Ovary (tissue), 9 donors: ENCODE measurements around the gene FAM184A. TPM values are rescaled to one million over a fixed set of nuclear protein-coding genes. Genes with fewer than 3 reads are reported as not detected.

Experiments used
- DNase-seq, 5 donors: peaks; one replicate each; pipeline ENCODE4 v3.0.0-alpha.2; 2019 to 2020
- H3K27ac ChIP-seq, 2 donors: fragments of 200-600 bp; one replicate each; pipeline versions ENCODE4 v1.5.1 to v1.8.0; 2019 to 2022
- H3K27me3 ChIP-seq: fragments of 200-600 bp; one replicate; pipeline ENCODE4 v1.8.0; 2022
- H3K36me3 ChIP-seq: fragments of 200-600 bp; sonication (generic); one replicate; pipeline ENCODE4 v1.5.1; 2019
- H3K4me1 ChIP-seq: one replicate; pipeline ENCODE4 v1.8.1; 2013; ENCODE audit warnings: mild to moderate bottlenecking, moderate library complexity; ENCODE audit not compliant: insufficient read depth
- H3K4me3 ChIP-seq: fragments of 200-600 bp; sonication (generic); one replicate; pipeline ENCODE4 v1.5.1; 2017
- H3K9me3 ChIP-seq, 2 donors: fragments of 200-600 bp in 1 of 2; sonication (generic) in 1 of 2; one replicate each; pipeline versions ENCODE4 v1.5.1 to v1.8.1; 2013 to 2019; ENCODE audit warnings: mild to moderate bottlenecking in 1 of 2, moderate library complexity in 1 of 2
- EP300 ChIP-seq: sonication (generic); formaldehyde crosslinking; IDR thresholded peaks from one replicate; pipeline ENCODE4 v1.6.1; 2017; ENCODE audit warnings: antibody characterized with exemption
- POLR2A ChIP-seq: fragments of 450-650 bp; IDR thresholded peaks from one replicate; pipeline ENCODE4 v1.6.1; 2017; ENCODE audit warnings: antibody characterized with exemption, mild to moderate bottlenecking, moderate library complexity
- WGBS, 3 donors: extraction: QIAGEN DNeasy Blood & Tissue Kit in 1 of 3; methylation state at CpG; one replicate each; pipeline versions ENCODE4 v1.1.5 to v1.1.7; 2013 to 2017; 5-methylcytosine and 5-hydroxymethylcytosine counted together
- intact Hi-C, 4 donors: fragments of 100-400 bp; cut with DNase I; formaldehyde crosslinking; loops; one replicate each; pipeline versions ENCODE4 v1.11.0 to v1.15.1; 2022 to 2023
- polyA plus RNA-seq, 2 donors: library from polyadenylated mRNA; stranded (reverse); fragments of 200-250 nt in 1 of 2; fragments of 350-450 nt in 1 of 2; fragmentation: Illumina TruSeq in 1 of 2; extraction: RNeasy Lipid Tissue Mini Kit (QIAGEN cat#74804) in 1 of 2; gene quantifications; one replicate each; pipeline ENCODE4 v1.2.3, GENCODE V29; 2013 to 2014
- total RNA-seq, 7 donors: library from RNA; depleted of rRNA in 2 of 7; stranded (reverse); fragments of >200 nt in 2 of 7; fragmentation: NEBNext Ultra II Directional in 3 of 7; extraction: Animal tissue kit (Norgen Biotek cat#: 25700) in 3 of 7; gene quantifications; one replicate each; pipeline versions ENCODE4 v1.1.0 to v1.2.4, GENCODE V29; 2016 to 2023
- TF ChIP-seq, protein P1 (sequence below), 3 donors: fragments of 450-650 bp in 2 of 3; fragments of 200-600 bp in 1 of 3; IDR thresholded peaks; one replicate each; pipeline versions ENCODE4 v1.5.1 to v1.8.0; 2016 to 2022; ENCODE audit warnings: antibody characterized with exemption in 3 of 3, mild to moderate bottlenecking in 1 of 3
- donor health status: DM: no; HTN: no; CAD: no; lungs with moderate emphysema.
- donor health status: DM: no; HTN: no; CAD: no.
- donor health status: Bipolar disorder and iron deficiency.
- donor health status: DM: yes; HTN: yes; CAD: no.
- donor health status: DM: no; HTN: no; CAD: no.
- donor health status: DM: yes; HTN: yes; CAD: no.

The FAM184A gene
- total and polyA plus RNA-seq, 9 donors = 2.8 to 10.8 (median 6.5) TPM

DNA sequence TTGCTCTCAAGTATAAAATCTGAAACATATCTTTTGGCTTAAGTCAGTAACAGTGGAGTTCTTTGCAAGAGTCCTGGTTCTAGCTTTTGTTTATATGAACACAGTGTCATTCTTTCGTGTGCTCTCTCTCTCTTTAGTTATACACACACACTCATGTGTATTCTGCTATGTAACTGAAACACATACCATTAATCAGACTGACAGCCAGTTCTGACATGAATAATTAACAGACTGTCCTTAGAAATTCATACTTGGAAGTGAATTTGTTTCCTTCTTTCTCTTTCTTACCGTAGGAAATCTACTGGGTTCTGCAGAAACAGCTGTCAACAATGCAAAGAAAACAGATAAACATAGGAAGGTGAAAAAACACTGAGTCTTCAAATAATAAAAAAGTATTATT is 146.0 kb downstream of the FAM184A start:
- H3K27ac ChIP-seq = no peak overlapping the region
- intact Hi-C loops = no loop called here
- H3K27me3 ChIP-seq = no peaks in the 10 kb centered on the region
- TF ChIP-seq, protein P1, sequence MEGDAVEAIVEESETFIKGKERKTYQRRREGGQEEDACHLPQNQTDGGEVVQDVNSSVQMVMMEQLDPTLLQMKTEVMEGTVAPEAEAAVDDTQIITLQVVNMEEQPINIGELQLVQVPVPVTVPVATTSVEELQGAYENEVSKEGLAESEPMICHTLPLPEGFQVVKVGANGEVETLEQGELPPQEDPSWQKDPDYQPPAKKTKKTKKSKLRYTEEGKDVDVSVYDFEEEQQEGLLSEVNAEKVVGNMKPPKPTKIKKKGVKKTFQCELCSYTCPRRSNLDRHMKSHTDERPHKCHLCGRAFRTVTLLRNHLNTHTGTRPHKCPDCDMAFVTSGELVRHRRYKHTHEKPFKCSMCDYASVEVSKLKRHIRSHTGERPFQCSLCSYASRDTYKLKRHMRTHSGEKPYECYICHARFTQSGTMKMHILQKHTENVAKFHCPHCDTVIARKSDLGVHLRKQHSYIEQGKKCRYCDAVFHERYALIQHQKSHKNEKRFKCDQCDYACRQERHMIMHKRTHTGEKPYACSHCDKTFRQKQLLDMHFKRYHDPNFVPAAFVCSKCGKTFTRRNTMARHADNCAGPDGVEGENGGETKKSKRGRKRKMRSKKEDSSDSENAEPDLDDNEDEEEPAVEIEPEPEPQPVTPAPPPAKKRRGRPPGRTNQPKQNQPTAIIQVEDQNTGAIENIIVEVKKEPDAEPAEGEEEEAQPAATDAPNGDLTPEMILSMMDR (IDR thresholded peaks at IDR 0.05) = no peak
- TF ChIP-seq POLR2A (no peak), EP300 (no peak)
- no peak overlapping the region for H3K4me3 ChIP-seq
- 55 to 79% (median 64%) methylated on average over 2 of the region's 2 CpGs for WGBS, 3 donors
- H3K4me1 ChIP-seq = no peaks in the 10 kb centered on the region
- H3K36me3 ChIP-seq = no peaks in the 10 kb centered on the region
- no peaks in the 10 kb centered on the region for H3K9me3 ChIP-seq
- DNase-seq = no peak

DNA sequence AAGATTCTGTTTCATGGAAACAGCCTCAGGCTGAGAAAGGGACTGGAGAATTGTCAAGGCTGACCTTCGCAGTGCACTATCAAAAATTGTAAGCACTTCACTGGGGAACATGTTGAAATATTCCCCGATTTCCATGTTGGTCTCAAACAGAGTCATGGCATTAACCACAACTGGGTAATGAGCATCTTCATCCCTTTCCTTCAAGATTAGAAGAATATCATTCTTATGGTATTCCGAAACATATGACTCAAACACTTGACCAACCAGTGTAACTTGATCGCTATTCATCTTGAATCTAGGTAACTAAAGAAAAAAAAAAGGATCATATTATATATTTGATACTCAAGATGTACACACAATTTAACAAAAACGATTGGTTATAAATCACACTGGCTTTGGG is 147.0 kb downstream of the FAM184A start:
- intact Hi-C loops = no loop called here
- no peak for DNase-seq
- Histone ChIP-seq H3K27ac (no peak overlapping the region), H3K9me3 (no peaks in the 10 kb centered on the region), H3K4me3 (no peak overlapping the region), H3K4me1 (no peaks in the 10 kb centered on the region), H3K27me3 (no peaks in the 10 kb centered on the region), H3K36me3 (no peaks in the 10 kb centered on the region)
- 95 to 96% (median 95%) methylated on average over 5 of the region's 5 CpGs for WGBS, 3 donors
- TF ChIP-seq EP300 = no peak
- TF ChIP-seq, protein P1 (IDR thresholded peaks at IDR 0.05) = no peak
- TF ChIP-seq POLR2A = no peak

DNA sequence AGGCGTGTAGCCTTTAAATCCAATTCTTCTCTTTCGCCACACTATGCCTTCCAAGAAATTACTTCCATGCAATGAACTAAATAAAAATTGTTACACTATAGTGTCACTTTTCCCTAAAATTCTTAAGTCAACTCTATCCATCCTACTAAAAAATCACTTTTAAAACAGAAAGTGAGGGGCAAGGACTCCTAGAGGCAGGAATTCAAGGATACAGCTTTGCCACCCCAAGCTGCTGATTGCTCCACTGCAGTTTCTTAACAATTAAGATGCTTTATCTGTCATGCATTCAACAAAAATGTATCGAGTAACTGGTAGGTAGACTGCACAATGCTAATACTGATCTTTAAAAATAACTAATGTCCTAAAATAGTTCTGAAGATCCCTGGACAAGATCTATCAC is 147.8 kb downstream of the FAM184A start:
- H3K27ac ChIP-seq = no peak overlapping the region
- TF ChIP-seq EP300 (no peak), POLR2A (no peak)
- TF ChIP-seq, protein P1 (IDR thresholded peaks at IDR 0.05) = no peak
- no peak for DNase-seq
- H3K9me3 ChIP-seq = no peaks in the 10 kb centered on the region
- no peak overlapping the region for H3K4me3 ChIP-seq
- H3K36me3 ChIP-seq = no peaks in the 10 kb centered on the region
- 92 to 96% (median 96%) methylated on average over 3 of the region's 3 CpGs for WGBS, 3 donors
- H3K4me1 ChIP-seq = no peaks in the 10 kb centered on the region
- no peaks in the 10 kb centered on the region for H3K27me3 ChIP-seq
- intact Hi-C loops = no loop called here

DNA sequence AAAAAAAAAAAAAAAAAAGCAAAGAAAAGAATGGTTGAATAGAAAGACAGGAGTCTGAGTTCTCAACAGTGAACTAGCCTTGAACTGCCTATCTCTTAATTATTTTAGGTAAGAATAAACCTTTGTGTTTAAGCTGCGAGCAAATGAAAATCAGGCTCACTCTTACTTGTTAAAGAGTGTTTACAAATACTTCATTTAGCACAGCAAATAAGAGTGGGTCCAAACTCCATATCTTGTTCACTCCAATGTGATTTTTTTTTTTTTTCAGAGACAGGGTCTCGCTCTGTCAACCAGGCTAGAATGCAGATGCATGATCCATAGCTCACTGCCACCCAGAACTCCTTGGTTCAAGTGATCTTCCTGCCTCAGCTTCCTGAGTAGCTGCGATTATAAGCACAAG is 155.4 kb downstream of the FAM184A start:
- TF ChIP-seq POLR2A = no peak
- TF ChIP-seq, protein P1 (IDR thresholded peaks at IDR 0.05) = no peak
- no peak for TF ChIP-seq EP300
- Histone ChIP-seq H3K27me3 (no peaks in the 10 kb centered on the region), H3K36me3 (no peaks in the 10 kb centered on the region), H3K4me1 (no peaks in the 10 kb centered on the region), H3K9me3 (no peaks in the 10 kb centered on the region), H3K27ac (no peak overlapping the region), H3K4me3 (no peak overlapping the region)
- WGBS, 3 donors = 75 to 89% (median 87%) methylated on average over 3 of the region's 3 CpGs
- intact Hi-C loops = no loop called here
- no peak for DNase-seq

DNA sequence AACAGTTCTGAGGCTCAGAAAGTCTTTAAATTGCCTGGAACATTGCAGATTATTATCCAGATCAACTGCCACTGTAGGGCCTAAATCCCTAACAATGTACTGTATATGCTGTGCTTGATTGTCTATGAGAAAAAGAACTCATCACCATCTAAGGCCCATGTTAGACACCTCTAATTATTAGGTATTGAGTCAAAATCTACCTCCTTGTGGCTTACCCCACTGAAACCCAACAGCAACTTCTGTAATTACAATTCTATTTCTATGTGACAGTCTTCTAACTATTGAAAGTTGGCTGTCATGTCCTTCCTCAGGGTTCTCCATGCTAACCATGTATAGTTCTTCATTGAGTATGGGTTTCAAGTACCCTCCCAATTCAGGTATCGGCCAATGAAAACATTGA is 157.4 kb downstream of the FAM184A start:
- Histone ChIP-seq H3K27me3 (no peaks in the 10 kb centered on the region), H3K4me1 (no peaks in the 10 kb centered on the region), H3K9me3 (no peaks in the 10 kb centered on the region), H3K27ac (no peak overlapping the region), H3K4me3 (no peak overlapping the region), H3K36me3 (no peaks in the 10 kb centered on the region)
- DNase-seq = no peak
- intact Hi-C loops = no loop called here
- TF ChIP-seq EP300 (no peak), POLR2A (no peak)
- TF ChIP-seq, protein P1 (IDR thresholded peaks at IDR 0.05) = no peak
- WGBS, 3 donors = 97 to 100% (median 97%) methylated on average over 1 of the region's 1 CpG
